GM12873 (cell line): ENCODE measurements around the gene CD36.

Source experiments
- TF ChIP-seq, protein P1 (sequence below): IDR thresholded peaks from 2 replicates; pipeline ENCODE4 v1.5.1; 2012; ENCODE audit warnings: low read depth, mild to moderate bottlenecking, moderate library complexity, low read length, control low read depth; ENCODE audit not compliant: insufficient read depth; ENCODE audit errors: missing control alignments

CD36 gene

DNA sequence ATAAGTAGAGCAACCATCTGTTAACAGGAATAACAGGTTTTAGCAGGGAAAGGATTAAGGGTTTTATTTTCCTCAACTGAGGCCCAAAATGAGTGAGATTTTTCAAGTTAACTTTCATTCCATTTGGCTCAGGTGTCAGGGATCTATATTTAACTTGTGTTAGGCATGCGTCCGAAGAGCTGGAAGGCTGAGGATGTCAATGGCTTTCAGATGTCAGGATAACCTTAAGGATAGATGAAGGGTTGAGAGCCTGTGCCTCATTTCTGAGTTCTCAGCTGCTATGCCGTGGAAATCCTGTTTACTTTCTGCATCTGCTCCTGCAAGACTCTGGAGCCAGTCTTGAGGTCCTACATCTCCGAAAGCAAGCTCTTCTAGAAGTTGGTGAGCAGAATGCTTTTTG, 36.4 kb upstream of the CD36 start:
- TF ChIP-seq, protein P1, sequence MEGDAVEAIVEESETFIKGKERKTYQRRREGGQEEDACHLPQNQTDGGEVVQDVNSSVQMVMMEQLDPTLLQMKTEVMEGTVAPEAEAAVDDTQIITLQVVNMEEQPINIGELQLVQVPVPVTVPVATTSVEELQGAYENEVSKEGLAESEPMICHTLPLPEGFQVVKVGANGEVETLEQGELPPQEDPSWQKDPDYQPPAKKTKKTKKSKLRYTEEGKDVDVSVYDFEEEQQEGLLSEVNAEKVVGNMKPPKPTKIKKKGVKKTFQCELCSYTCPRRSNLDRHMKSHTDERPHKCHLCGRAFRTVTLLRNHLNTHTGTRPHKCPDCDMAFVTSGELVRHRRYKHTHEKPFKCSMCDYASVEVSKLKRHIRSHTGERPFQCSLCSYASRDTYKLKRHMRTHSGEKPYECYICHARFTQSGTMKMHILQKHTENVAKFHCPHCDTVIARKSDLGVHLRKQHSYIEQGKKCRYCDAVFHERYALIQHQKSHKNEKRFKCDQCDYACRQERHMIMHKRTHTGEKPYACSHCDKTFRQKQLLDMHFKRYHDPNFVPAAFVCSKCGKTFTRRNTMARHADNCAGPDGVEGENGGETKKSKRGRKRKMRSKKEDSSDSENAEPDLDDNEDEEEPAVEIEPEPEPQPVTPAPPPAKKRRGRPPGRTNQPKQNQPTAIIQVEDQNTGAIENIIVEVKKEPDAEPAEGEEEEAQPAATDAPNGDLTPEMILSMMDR, result no peak

DNA sequence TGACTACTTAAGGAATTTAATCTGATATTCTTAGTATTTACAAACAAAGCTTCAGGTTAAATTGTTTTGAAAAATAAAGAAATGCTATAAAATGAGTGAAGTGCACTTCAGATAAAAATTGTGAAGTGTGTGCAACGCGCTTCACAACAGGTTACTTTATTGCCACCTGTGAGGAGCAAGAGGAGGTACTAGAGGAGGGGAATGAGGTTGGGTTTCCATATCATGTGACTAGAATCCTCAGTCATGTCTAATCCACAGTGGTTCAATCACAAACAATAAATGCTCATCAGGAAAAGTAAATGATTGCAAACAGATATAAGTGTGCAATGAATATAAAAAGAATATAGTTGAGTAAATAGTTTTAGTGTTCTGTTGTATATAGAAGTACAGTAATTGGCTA, 34.5 kb upstream of the CD36 start:
- TF ChIP-seq, protein P1, result no peak

DNA sequence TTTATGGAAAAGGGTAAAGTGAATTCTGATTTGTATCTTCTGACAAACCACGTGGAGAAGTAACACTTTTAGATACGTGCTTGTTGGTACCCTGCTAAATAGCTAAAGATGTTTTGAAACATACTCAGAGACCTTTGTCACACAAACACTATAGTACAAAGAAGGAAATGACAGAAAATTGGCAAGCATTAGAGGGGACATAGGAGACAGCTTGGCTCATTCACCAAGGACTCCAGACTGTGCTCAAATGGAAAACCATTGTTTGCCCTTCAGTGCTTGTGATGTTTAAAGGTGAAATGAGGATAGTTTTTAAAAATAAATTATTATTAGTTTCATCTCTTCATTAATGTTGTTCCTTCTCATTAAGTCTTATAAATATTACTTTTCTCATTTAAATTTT, 34.0 kb upstream of the CD36 start:
- TF ChIP-seq, protein P1, result no peak

DNA sequence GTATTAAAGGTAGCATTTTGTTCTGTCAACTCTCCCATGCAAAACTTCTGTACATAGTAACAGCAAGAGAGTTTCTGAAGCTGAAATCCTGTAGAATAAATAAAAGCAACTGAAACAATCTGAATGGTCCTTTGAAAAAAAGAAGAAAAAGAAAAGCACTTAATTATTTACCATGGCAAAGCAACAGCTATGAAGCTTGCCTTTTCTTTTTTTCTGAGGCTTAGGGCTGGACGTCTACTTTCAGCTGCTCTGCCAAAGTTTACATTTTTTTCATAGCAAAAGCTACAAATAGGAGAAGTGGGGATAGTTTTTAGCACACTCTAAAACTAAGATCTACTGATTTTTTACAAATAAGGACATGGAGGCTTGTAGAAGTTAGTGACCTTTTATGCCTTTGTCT, 31.3 kb upstream of the CD36 start:
- TF ChIP-seq, protein P1, result no peak

DNA sequence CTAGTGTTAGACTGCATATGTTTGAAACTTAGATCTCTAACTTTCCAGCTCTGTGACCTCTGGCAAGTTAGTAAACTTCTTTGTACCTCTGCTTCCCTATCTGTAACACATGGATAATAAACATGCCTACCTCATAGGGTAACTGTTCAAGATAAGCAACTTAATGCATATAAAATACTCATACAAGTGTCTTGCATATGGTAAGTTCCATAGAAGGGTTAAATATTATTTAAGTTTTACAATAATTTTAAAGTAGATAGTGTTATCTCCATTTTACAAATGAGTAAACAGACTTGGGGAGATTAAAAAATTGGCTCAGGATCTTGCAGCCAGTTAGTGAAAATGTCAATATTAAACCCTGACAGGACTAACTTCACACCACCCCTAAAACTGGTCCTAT, 30.1 kb upstream of the CD36 start:
- TF ChIP-seq, protein P1, result no peak

DNA sequence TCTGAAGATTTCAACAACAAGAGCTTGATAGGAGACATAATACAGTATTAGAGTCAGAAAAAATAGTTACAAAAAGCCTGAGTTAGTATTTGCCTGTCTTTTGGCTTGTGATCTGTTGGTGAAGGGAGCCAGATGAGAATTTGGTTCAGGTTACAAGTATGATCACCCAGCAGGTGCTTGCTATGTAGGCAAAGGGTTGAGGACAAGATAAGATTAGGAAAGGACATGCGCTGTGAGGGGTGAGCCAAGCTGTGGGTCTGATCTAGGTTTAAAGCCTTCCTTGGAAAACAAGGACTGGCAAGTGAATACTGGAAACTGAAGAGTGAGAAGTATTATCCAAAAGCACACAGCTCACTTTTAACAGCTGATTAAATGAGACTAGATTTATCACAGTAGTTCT, 28.7 kb upstream of the CD36 start:
- TF ChIP-seq, protein P1, result no peak

DNA sequence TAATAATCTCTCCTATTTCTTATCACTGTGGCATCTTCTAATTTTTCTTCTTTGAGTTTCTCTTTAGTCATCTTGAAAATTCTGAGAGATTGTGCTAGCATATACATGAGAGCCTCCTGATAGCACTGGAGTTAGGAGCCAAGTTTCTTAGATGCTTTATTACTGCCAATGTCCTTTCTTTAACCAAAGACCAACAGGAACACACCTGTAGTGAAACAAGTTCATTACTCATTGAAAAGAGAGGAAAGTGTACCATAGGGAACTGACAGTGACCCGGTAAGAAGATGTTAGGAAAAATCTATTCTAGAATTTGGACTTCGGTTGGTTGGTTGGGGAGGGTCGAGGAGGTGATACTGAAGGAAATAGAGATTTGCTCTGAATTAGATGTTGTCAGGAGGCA, 27.1 kb upstream of the CD36 start:
- TF ChIP-seq, protein P1, result no peak

DNA sequence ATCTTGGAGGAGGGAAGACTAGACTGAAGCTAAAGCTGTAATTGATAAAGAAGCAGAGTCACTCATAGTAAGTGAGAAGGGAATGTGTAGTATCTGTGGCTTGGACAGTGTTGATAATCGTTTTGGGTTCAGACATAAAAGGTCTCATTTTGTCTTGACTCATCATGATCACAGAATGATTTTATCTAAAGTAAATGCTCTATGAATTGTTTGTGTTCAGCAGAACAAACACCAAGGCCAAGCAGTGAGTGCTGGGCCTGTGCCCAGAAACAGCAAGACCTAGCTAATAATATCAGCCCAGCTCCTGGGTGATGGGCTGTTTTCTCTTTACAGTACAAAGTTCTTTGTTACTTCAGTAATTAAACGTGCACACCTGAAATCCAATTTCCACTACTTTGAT, 26.7 kb upstream of the CD36 start:
- TF ChIP-seq, protein P1, result no peak
